COLO829 (cell line): ENCODE results near the gene ANKS1B.
"Not testable (repeated sequence)": the region's sequence is repeated elsewhere in the genome, so short reads cannot be mapped to it uniquely, and the experiment has no call there.

Source experiments
- DNase-seq: peaks from one replicate; pipeline ENCODE4 v3.0.0; 2012; ENCODE audit warnings: low spot score

ANKS1B gene

DNA sequence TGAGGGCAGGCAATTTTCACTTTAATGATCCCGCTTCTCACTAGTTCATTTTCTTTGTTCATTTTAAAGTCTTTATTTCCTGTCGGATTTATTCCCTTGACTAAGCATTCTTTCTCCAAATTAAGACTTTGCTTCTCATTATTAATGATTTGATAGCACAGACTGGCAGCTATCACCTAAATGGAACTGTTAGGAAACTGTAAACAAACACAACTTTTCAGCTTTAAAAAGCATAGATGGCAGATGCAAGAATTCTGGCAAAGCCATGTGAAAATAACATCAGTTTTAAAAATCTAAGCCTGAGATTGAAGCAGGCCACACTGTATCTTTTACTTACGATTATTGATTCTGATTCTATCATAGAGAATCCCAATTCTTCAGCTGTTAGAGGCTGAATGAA, 225.7 kb downstream of the ANKS1B start:
- DNase-seq = no peak

DNA sequence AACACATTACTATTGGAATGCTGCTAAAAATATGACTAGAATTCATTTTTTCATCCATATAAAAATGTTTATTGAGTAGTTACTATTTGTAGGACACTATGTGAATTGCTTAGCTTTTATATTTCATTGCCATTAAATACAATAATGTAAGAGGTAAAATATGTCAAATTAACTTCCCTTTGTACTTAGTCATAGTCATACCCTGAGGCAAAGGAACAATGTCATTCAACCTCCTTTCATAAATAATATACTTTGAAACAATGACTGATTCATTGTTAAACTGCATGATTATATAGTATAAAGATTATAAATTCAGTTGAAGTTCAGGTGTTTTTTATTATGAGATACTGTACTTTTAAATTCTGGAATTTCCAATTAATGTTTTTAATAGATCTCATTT, 232.0 kb downstream of the ANKS1B start:
- DNase-seq = no peak

GRCh38 chr12:99746538-99746937, 238.2 kb downstream of the ANKS1B start:
- no peak for DNase-seq

- no peak for DNase-seq
These were observed 238.8 kb downstream of the ANKS1B start for GRCh38 chr12:99745895-99746294.

DNA sequence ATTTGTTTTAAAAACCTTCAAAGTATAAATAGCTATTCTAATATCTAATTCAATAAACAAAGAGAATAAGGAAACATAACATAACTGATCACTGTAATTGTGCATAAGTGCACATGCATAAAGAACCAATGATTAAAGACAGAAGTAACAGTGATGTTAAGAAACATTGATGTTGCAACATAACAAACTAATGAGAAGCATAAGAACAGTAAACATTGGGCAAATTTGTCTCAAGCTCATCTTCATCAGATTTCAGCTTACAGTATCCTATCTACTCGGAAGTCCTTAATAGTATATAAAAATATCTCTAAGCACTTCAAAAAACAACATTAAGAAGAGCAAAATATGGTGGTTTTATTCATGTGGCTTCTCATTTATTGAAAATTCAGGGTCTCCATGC, 239.6 kb downstream of the ANKS1B start:
- DNase-seq = no peak

- DNase-seq = no peak
These were observed 247.9 kb downstream of the ANKS1B start for GRCh38 chr12:99736760-99737269.

DNA sequence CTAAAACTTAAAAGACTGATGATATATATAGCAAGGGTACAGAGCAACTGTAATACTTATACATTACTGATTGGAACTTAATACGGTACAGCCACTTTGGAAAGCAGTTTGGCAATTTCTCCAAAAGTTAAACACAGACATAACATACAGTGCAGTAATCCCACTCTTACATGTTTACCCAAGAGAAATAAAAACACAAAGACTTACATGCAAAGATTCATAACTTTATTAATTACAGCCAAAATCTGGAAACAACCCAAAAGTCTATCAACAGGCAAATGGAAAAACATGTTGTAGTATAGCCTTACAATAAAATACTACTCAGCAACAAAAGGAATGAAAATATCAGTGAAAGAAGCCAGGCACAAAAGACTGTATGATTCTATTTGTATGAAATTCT, 252.6 kb downstream of the ANKS1B start:
- DNase-seq = no peak

DNA sequence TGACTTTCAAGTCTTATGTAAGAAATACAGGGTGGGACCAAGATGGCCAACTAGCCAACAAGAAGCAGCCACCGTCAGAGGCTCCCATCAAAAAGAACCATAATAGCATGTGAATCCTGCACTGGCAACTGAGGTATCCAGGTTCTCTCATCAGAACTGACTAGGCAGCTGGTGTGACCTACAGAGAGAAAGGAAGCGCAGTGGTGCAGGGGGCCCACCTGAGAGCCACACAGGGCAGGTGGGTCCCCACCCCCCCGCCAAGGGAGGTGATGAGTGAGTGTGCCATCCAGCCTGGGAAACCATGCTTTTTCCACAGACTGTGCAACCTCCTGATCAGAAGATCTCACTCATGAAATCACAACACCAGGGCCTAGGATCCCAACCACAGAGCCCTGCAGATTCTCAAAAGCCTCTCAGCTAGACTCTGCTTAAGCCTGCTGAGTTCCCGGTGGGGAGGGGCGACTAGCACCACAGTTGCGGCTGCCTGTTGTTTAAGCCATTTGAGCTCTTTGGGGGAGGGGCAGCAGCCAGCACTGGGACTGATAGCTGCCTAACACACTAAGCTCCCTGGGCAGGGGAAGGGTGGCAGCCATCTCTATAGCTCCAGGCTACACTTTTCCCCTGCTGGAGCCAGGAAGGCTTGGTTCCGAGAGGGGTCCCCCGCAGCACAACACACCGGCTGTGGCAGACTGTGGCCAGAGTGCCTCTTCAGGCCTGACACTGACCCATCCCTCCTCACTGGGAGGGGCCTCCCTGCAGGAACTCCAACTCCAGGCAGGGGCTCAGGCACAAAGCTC, 261.8 kb downstream of the ANKS1B start:
- no peak for DNase-seq

- DNase-seq = no peak
These were observed 262.9 kb downstream of the ANKS1B start for GRCh38 chr12:99721715-99722275.

DNA sequence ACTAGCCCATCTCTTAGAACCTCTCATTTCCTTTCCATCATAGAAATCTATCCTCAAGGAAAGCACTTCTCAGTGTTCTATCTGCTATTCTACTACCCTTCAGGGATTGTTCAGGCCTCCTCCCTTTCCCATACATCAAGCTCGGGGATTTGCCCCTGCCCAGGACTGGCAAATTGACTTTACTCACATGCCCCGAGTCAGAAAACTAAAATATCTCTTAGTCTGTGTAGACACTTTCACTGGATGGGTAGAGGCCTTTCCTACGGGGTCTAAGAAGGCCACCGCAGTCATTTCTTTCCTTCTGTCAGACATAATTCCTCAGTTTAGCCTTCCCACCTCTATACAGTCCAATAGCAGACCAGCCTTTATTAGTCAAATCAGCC, 264.7 kb downstream of the ANKS1B start:
- DNase-seq = not testable (repeated sequence)

- DNase-seq = not testable (repeated sequence)
These were observed 265.2 kb downstream of the ANKS1B start for GRCh38 chr12:99719411-99720082.

DNA sequence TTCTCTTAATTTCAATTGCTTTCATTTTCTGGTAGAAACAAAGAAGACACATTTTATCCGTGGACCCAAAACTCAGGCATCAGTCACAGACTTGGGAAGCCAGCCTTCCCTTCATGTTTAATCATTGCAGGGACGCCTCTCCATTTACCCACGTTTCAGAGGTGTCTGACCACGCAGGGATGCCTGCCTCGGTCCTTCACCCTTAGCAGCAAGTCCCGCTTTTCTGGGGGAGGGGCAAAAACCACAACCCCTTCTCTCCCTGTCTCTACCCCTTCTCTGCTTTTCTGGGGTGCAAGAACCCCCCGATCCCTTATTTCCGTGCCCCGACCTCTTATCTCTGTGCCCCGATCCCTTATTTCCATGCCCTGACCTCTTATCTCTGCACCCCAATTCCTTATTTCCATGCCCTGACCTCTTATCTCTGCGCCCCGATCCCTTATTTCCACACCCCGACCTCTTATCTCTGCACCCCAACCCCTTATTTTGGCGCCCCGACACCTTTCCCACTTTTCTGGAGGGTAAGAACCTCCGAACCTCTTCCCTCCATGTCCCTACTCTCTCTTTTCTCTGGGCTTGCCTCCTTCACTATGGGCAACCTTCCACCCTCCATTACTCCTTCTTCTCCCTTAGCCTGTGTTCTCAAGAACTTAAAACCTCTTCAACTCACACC, 268.8 kb downstream of the ANKS1B start:
- not testable (repeated sequence) for DNase-seq

DNA sequence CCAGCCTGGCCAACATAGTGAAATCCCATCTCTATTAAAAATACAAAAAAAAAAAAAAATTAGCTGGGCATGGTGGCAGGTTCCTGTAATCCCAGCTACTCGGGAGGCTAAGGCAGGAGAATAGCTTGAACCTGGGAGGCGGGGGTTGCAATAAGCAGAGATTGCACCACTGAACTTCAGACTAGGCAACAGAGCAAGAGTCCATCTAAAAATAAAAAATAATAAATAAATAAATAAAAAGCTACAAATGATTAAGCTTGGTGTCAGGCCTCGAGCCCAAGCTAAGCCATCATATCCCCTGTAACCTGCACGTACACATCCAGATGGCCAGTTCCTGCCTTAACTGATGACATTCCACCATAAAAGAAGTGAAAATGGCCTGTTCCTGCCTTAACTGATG, 269.8 kb downstream of the ANKS1B start:
- not testable (repeated sequence) for DNase-seq

DNA sequence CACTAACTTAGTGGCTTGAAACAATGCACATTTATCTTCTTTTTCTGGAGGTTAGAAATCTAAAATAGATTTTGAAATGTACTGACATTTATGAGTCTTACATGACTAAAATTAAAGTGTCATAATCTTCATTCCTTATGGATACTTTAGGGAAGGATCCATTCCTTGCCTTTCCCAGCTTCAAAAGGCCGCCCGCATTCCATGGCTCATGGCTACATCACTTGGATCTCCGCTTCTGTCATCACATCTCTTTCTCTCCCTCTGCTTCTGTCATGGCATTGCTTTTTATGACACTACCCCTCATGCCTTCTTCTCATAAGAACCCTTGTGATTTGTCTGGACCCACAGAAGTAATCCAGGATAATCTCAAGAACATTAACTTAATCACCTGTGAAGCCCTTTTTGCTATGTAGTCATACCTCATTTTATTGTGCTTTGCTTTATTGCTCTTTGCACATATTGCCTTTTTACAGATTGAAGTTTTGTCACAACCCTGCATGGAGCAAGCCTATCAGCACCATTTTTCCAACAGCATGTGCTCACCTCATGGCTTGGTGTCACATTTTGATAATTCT, 270.7 kb downstream of the ANKS1B start:
- no peak for DNase-seq

DNA sequence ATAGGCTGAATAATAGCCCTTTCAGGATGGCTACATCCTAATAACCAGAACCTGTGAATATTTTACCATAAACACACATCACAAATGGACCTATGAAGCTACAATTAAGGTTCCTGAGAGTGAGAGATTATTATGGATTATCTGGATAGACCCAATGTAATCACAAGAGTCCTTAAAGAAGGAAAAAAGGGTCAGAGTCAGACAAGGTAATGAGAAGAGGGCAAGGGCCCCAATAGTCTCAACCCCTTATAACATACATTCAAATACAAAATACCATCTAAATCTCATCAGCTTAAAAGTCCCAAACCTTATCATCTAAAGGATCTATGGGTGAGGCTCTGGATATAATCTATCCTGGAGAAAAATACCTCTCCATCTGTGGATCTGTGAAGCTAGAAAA, 272.5 kb downstream of the ANKS1B start:
- DNase-seq = no peak

DNA sequence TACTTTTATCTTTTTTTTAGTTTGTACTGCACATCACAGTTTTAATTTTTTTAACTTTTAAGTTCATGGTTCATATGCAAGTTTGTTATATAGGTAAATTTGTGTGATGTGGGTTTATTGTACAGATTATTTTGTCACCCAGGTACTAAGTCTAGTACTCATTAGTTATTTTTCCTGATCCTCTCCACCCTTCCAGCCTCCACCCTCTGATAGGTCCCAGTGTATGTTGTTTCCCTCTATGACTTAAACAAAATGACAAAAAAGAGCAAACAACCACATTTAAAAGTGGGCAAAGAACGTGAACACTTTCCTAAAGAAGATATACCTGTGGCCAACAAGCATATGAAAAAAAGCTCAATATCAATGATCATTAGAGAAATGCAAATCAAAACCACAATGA, 273.5 kb downstream of the ANKS1B start:
- no peak for DNase-seq

- no peak for DNase-seq
These were observed 275.1 kb downstream of the ANKS1B start for GRCh38 chr12:99709619-99710018.

GRCh38 chr12:99709116-99709515, 275.6 kb downstream of the ANKS1B start:
- DNase-seq = no peak

DNA sequence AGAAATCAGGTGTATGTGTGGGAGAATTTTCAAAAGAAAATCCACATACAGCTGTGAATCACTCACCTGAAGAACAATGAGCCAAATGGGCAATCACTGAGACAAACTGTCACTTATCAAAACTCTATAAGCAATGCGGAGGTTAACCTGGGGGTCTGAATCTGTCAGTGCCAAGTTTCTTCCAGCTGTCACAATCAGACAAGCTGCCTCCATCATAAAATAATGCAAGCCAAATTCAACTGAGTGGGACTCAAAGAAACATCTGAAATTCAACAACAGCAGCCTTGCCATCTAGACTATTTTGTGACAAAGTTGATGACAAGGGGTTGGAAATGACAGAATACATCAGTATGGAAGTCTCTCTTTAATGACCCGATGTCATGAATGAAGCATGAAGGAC, 276.9 kb downstream of the ANKS1B start:
- no peak for DNase-seq

GRCh38 chr12:99706736-99707473, 277.8 kb downstream of the ANKS1B start:
- DNase-seq = no peak

DNA sequence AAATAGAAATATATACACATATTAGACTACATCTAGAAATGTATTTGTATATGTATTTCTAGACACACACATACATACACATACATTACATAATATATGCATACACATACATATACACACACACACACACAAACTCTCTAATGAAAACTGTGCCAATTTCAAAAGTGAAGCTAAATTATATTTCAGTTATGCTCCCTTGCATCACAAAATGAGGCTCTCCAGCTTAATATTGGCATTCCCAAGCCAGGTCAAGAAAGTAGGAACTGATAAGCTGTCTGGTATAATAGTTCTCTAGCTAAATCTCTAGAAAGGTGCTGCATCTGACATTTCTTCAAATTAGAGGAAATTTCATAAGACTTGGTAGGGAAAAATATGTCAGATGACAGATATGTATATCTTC, 280.3 kb downstream of the ANKS1B start:
- DNase-seq = no peak

DNA sequence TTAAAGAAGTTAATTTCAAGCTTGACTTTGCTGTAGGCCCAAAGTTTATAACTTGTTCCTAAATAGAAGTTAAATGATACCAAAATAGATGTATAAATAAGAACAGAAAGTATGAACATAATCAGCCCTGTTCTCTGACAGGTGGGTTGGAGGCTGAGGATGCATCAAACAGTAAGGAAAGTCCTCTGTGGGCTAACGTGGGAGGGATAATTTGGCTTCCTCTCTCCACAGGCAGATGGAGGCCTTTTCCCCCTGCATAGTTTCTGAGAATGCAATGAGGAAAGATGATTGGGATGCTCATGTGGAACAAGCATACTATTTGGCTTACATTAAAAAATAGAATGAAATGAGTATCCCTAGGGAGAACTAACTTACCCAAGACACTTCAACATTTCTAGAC, 280.7 kb downstream of the ANKS1B start:
- DNase-seq = no peak
